Vagina (tissue), 2 donors: ENCODE results near the gene CLNS1A. TPM values are rescaled to one million over a fixed set of nuclear protein-coding genes. Genes with fewer than 3 reads are reported as not detected.
A peak's percentile ranks its signal among the peaks of the same experiment; 100 is the strongest.
"Not testable (repeated sequence)": the region's sequence is repeated elsewhere in the genome, so short reads cannot be mapped to it uniquely, and the experiment has no call there.

ENCODE experiments used
- DNase-seq, 2 donors: peaks; one replicate each; pipeline ENCODE4 v3.0.0-alpha.2; 2017; ENCODE audit errors: extremely low spot score in 2 of 2
- H3K27ac ChIP-seq: fragments of 200-600 bp; sonication (generic); one replicate; pipeline ENCODE4 v1.5.1; 2019
- H3K27me3 ChIP-seq: fragments of 200-600 bp; sonication (generic); one replicate; pipeline ENCODE4 v1.5.1; 2019
- H3K36me3 ChIP-seq, 2 donors: fragments of 200-600 bp; sonication (generic); one replicate each; pipeline ENCODE4 v1.5.1; 2017 to 2019
- H3K4me1 ChIP-seq: fragments of 200-600 bp; sonication (generic); one replicate; pipeline ENCODE4 v1.5.1; 2019
- H3K4me3 ChIP-seq, 2 donors: fragments of 200-600 bp; sonication (generic); 1 replicate in 1 of 2; 2 replicates in 1 of 2; pipeline ENCODE4 v1.5.1; 2016 to 2019
- H3K9me3 ChIP-seq: fragments of 200-600 bp; sonication (generic); one replicate; pipeline ENCODE4 v1.5.1; 2019
- CTCF ChIP-seq, 3 experiments: fragments of 450-650 bp in 2 of 3; fragments of 200-600 bp in 1 of 3; sonication (generic) in 1 of 3; IDR thresholded peaks; one replicate each; pipeline ENCODE4 v1.5.1; 2017 to 2019; ENCODE audit warnings: antibody characterized with exemption in 3 of 3, mild to moderate bottlenecking in 2 of 3, moderate library complexity in 2 of 3
- POLR2A ChIP-seq, 2 donors: fragments of 450-650 bp; IDR thresholded peaks; one replicate each; pipeline ENCODE4 v1.6.1; 2017; ENCODE audit warnings: antibody characterized with exemption in 2 of 2, mild to moderate bottlenecking in 2 of 2, moderate library complexity in 2 of 2
- POLR2AphosphoS5 ChIP-seq, 2 donors: sonication (generic); formaldehyde crosslinking; IDR thresholded peaks; one replicate each; pipeline ENCODE4 v1.9.0; 2017; ENCODE audit warnings: antibody characterized with exemption in 2 of 2, mild to moderate bottlenecking in 2 of 2, low read depth in 1 of 2; ENCODE audit not compliant: insufficient read depth in 1 of 2
- intact Hi-C: fragments of 100-400 bp; cut with DNase I; formaldehyde crosslinking; loops from one replicate; pipeline ENCODE4 v1.15.1; 2023
- total RNA-seq: library from RNA; depleted of rRNA; stranded (reverse); fragments of >200 nt; gene quantifications from one replicate; pipeline ENCODE4 v1.2.3, GENCODE V29; 2016

Gene CLNS1A
- total RNA-seq, 1 donor from 2014 or later = 67.0 TPM

- DNase-seq = no peak
- Histone ChIP-seq H3K9me3 (no peaks in the 10 kb centered on the region), H3K4me1 (no peaks in the 10 kb centered on the region), H3K36me3 (no peaks in the 10 kb centered on the region), H3K27ac (no peak overlapping the region), H3K4me3 (no peak overlapping the region), H3K27me3 (no peaks in the 10 kb centered on the region)
- TF ChIP-seq POLR2AphosphoS5 (IDR thresholded peaks at IDR 0.05; ENCODE audit: insufficient read depth in 1 of 2, low read depth in 1 of 2) (no peak), CTCF (IDR thresholded peaks at IDR 0.05) (no peak), POLR2A (IDR thresholded peaks at IDR 0.05) (no peak)
- intact Hi-C loops = no loop called here
Observed at GRCh38 chr11:77647654-77648305, 10.2 kb upstream of the CLNS1A start.

DNA sequence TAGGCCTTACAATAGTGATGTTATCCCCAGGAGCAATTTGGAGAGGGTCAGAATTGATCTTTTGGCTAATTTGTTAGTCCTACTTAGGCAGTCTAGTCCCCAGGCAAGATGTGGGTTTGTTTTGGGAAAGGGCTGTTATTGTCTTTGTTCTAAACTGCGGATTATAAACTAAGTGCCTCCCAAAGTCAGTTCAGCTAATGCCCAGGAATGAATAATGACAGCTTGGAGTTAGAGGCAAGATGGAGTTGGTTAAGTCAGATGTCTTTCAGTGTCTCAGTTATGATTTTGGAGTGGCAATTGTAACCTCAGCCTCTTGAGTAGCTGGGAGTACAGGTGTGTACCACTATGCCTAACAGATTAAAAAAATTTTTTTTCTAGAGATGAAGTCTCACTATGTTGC lies 7.3 kb upstream of the CLNS1A start:
- H3K9me3 ChIP-seq = no peaks in the 10 kb centered on the region
- no peaks in the 10 kb centered on the region for H3K27me3 ChIP-seq
- no peak for DNase-seq
- H3K36me3 ChIP-seq = no peaks in the 10 kb centered on the region
- H3K4me1 ChIP-seq = no peaks in the 10 kb centered on the region
- H3K4me3 ChIP-seq = no peak overlapping the region
- H3K27ac ChIP-seq = no peak overlapping the region
- intact Hi-C loops = no loop called here
- TF ChIP-seq POLR2AphosphoS5 (IDR thresholded peaks at IDR 0.05; ENCODE audit: insufficient read depth in 1 of 2, low read depth in 1 of 2) (no peak), POLR2A (IDR thresholded peaks at IDR 0.05) (no peak), CTCF (IDR thresholded peaks at IDR 0.05) (no peak)

- H3K36me3 ChIP-seq = no peaks in the 10 kb centered on the region
- H3K27me3 ChIP-seq = no peaks in the 10 kb centered on the region
- DNase-seq = no peak
- TF ChIP-seq POLR2A (IDR thresholded peaks at IDR 0.05) = no peak
- TF ChIP-seq CTCF (IDR thresholded peaks at IDR 0.05) = no peak
- no peak for TF ChIP-seq POLR2AphosphoS5 (IDR thresholded peaks at IDR 0.05; ENCODE audit: insufficient read depth in 1 of 2, low read depth in 1 of 2)
- peaks cover 6% of the 10 kb centered on the region for H3K4me1 ChIP-seq
- H3K4me3 ChIP-seq = no peak overlapping the region
- no peaks in the 10 kb centered on the region for H3K9me3 ChIP-seq
- intact Hi-C loops = no loop called here
- no peak overlapping the region for H3K27ac ChIP-seq
Observed at GRCh38 chr11:77642228-77642627, 4.6 kb upstream of the CLNS1A start.

GRCh38 chr11:77636731-77637344 lies 756 bp downstream of the CLNS1A start:
- H3K27ac ChIP-seq = peak overlapping the region; percentile 74
- intact Hi-C loops = no loop called here

DNA sequence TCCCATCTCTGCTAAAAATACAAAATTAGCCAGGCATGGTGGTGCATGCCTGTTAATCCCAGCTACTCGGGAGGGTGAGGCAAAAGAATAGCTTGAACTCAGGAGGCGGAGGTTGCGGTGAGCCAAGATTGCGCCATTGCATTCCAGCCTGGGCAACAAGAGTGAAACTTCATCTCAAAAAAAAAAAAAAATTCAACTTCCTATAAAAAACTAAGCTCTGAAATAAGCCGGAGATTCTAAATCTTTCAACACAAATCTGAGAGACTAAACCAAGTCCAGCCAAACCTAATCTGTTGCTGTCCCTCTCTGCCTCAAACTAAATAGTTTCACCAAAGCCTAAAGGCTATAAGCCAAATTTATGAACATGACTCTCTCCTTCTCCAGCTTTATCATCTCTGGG lies 3.7 kb downstream of the CLNS1A start:
- H3K27me3 ChIP-seq, DNase-seq, H3K9me3 ChIP-seq, H3K36me3 ChIP-seq, intact Hi-C loops, H3K27ac ChIP-seq, H3K4me3 ChIP-seq: not testable (repeated sequence)
- peaks cover 29% of the 10 kb centered on the region for H3K4me1 ChIP-seq

More at GRCh38 chr11:77636731-77637344, 756 bp downstream of the CLNS1A start:
- TF ChIP-seq POLR2A (IDR thresholded peaks at IDR 0.05) (no peak), POLR2AphosphoS5 (IDR thresholded peaks at IDR 0.05; ENCODE audit: insufficient read depth in 1 of 2, low read depth in 1 of 2) (no peak), CTCF (IDR thresholded peaks at IDR 0.05) (no peak)
- H3K4me3 ChIP-seq = peak overlapping the region; percentile 77 to 91
- H3K36me3 ChIP-seq = no peaks in the 10 kb centered on the region
- DNase-seq = no peak
- H3K9me3 ChIP-seq = no peaks in the 10 kb centered on the region
- peaks cover 29% of the 10 kb centered on the region for H3K4me1 ChIP-seq
- H3K27me3 ChIP-seq = no peaks in the 10 kb centered on the region
